Measurements from ENCODE around the gene DCXR. TPM values are rescaled to one million over a fixed set of nuclear protein-coding genes. Genes with fewer than 3 reads are reported as not detected.

DCXR gene
- total and polyA plus RNA-seq, 10 of the 15 experiments (the other 5 are each of a cell fraction or from before 2014, with no cell fraction given), result 12.3 to 139 (median 88.9) TPM

- Histone ChIP-seq H3K9ac (ENCODE audit: control insufficient read depth, insufficient read depth, low read length) (peak within 1 kb of the TSS; percentile 85), H3K4me3 (peak within 1 kb of the TSS; percentile 95), H4K20me1 (ENCODE audit: control insufficient read depth, insufficient read depth) (no peaks in the 10 kb centered on the region), H2AFZ (ENCODE audit: control insufficient read depth, low read depth, low read length) (peak within 1 kb of the TSS; percentile 94), H3K79me2 (ENCODE audit: control insufficient read depth, insufficient read depth, low read length) (peaks cover 26% of the 10 kb centered on the region), H3K4me2 (ENCODE audit: control insufficient read depth, insufficient read depth) (peak within 1 kb of the TSS; percentile 96), H3K4me1 (ENCODE audit: control insufficient read depth, insufficient read depth, low read length) (peaks cover 14% of the 10 kb centered on the region), H3K36me3 (ENCODE audit: control insufficient read depth in 2 of 2, insufficient read depth in 2 of 2, low read length in 1 of 2) (no peaks in the 10 kb centered on the region; a peak in 2 of 4 replicates), H3K27ac (ENCODE audit: control insufficient read depth, insufficient read depth) (peak within 1 kb of the TSS; percentile 69), H3K9me3 (replicated peaks; ENCODE audit: control insufficient read depth, insufficient read depth, low read length) (no peaks in the 10 kb centered on the region), H3K27me3 (replicated peaks in 1 of 2; ENCODE audit: control insufficient read depth in 2 of 2, insufficient read depth in 2 of 2, low read length in 1 of 2) (no peaks in the 10 kb centered on the region)
- intact Hi-C loops (cut with micrococcal nuclease; ENCODE audit: unreplicated experiment), result loop anchor here (5.0 kb wide), 1 partner anchor 160 kb away; the partner anchor contains the start of gene P4HB
- FAIRE-seq (no peak), DNase-seq (ENCODE audit: low read depth, low spot score) (no peak), ATAC-seq (no peak)
- BruUV-seq (replicated peaks), result TSS peak; percentile 75
- POLR2A ChIA-PET, result interaction anchor here (0.6 to 2.6 kb wide), 10 partner anchors 15 to 189 kb away, joined by 3 to 13 read pairs (median 4); partner anchors contain the start of genes ALYREF, ANAPC11, DCXR and FASN
- SMC1A ChIA-PET (ENCODE audit: uncharacterized antibody, unreplicated experiment), result interaction anchor here (0.9 to 1.8 kb wide), 7 partner anchors 15 to 287 kb away, joined by 3 to 9 read pairs (median 4); partner anchors contain the start of gene DCXR
- 1% methylated on average over 44 of the region's 64 CpGs for WGBS (ENCODE audit: insufficient coverage, insufficient replicate concordance, low lambda C conversion rate, missing lambda C conversion rate)
- RAD21 ChIA-PET (ENCODE audit: unreplicated experiment), result interaction anchor here (0.6 to 4.4 kb wide), 8 partner anchors 12 to 132 kb away, joined by 3 to 68 read pairs (median 6); partner anchors contain the start of genes DCXR and NOTUM
- in situ Hi-C loops (cut with MboI), result no loop called here
- CTCF ChIA-PET, result interaction anchor here (0.6 to 5.0 kb wide), 12 partner anchors 12 to 288 kb away, joined by 3 to 89 read pairs (median 5); partner anchors contain the start of genes DCXR and NOTUM
- TF ChIP-seq POLR2A (IDR thresholded peaks at IDR 0.05; ENCODE audit: low read depth, low read length), result peak; percentile 82
- no peak for TF ChIP-seq SREBF2 (IDR thresholded peaks at IDR 0.05; ENCODE audit: low read length)
- 0 out of 2 replicates have a peak, but pooled peaks have one; percentile 41 for TF ChIP-seq ZNF207 (IDR thresholded peaks at IDR 0.05; ENCODE audit: borderline replicate concordance)
- TF ChIP-seq NBN (IDR thresholded peaks at IDR 0.05), result 0 out of 2 replicates have a peak, but pooled peaks have one; percentile 31
- no peak for TF ChIP-seq EP300 (IDR thresholded peaks at IDR 0.05; ENCODE audit: borderline replicate concordance in 1 of 2, control insufficient read depth in 1 of 2, low read depth in 2 of 2, low read length in 2 of 2)
- TF ChIP-seq ELK1 (IDR thresholded peaks at IDR 0.05; ENCODE audit: low read depth, low read length), result no peak
- TF ChIP-seq ZBTB40 (IDR thresholded peaks at IDR 0.05; ENCODE audit: borderline replicate concordance), result no peak
- peak; percentile 26; the same call in 1 of the 2 replicates for TF ChIP-seq TAF1 (IDR thresholded peaks at IDR 0.05; ENCODE audit: borderline replicate concordance, low read depth, low read length)
- TF ChIP-seq MAX (IDR thresholded peaks at IDR 0.05; ENCODE audit: low read depth, low read length), result peak; percentile 39; the same call in 1 of the 2 replicates
- no peak for TF ChIP-seq RFX5 (IDR thresholded peaks at IDR 0.05; ENCODE audit: low read depth, low read length)
- peak; percentile 39 for TF ChIP-seq MXI1 (IDR thresholded peaks at IDR 0.05; ENCODE audit: low read depth, low read length)
- 0 out of 2 replicates have a peak, but pooled peaks have one; percentile 16 for TF ChIP-seq CBFB (IDR thresholded peaks at IDR 0.05; ENCODE audit: low read depth)
- no peak for TF ChIP-seq IRF3 (IDR thresholded peaks at IDR 0.05)
- peak; percentile 6 to 67; a peak in 2 of 4 replicates for TF ChIP-seq BHLHE40 (IDR thresholded peaks at IDR 0.05; ENCODE audit: borderline replicate concordance in 1 of 2, low read depth in 2 of 2, low read length in 1 of 2)
- TF ChIP-seq CEBPB (IDR thresholded peaks at IDR 0.05; ENCODE audit: borderline replicate concordance in 1 of 2, low read depth in 2 of 2, low read length in 2 of 2), result no peak
- TF ChIP-seq IKZF2 (IDR thresholded peaks at IDR 0.05), result no peak
- TF ChIP-seq RUNX3 (IDR thresholded peaks at IDR 0.05; ENCODE audit: low read length), result peak; percentile 73
Observed at GRCh38 chr17:82022310-82022980, 15.1 kb downstream of the DCXR start, which contains the start of gene CENPX. Gene CENPX, minus strand, starts transcription at chr17:82022878. Its CDS starts 17 bp downstream, at chr17:82022861.
